ENCODE results near the gene SBF2.

- TF ChIP-seq CTCF (IDR thresholded peaks at IDR 0.05; ENCODE audit: low read length) (no peak), EZH2 (IDR thresholded peaks at IDR 0.05; ENCODE audit: borderline replicate concordance, low read length) (no peak)
These were observed 16.4 kb upstream of the SBF2 start for GRCh38 chr11:10310301-10310841.

Data from OCI-LY1 (cell line).